Measurements from ENCODE around the gene RBM47.

The RBM47 gene

GRCh38 chr4:40623707-40624106 is 6.0 kb downstream of the RBM47 start:
- no peak for TF ChIP-seq CTCF (IDR thresholded peaks at IDR 0.05; ENCODE audit: extremely low read depth, missing control alignments)
- no peak for DNase-seq (ENCODE audit: low spot score)

DNA sequence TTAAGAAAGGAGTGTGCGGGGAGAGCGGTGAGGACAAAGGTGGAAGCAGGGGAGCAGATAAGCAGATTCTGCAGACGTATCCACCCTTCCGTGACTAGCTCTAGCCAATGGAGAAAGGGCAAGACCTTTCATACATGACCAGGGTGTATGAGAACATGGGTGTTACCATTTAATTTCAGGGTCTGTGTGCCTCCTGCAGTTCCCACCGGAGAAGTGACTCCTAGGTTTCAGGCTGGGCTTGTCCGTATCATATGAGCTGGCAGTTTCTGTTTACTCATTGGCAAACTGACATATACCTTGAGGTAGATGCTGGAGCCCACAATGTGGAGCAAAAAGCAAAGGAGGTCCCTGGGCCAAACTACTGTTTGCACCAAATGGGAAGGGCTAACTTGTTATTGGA is 6.8 kb downstream of the RBM47 start:
- DNase-seq (ENCODE audit: low spot score): no peak
- TF ChIP-seq CTCF (IDR thresholded peaks at IDR 0.05; ENCODE audit: extremely low read depth, missing control alignments): no peak

- peak; percentile 57 for DNase-seq (ENCODE audit: low spot score)
- no peak for TF ChIP-seq CTCF (IDR thresholded peaks at IDR 0.05; ENCODE audit: extremely low read depth, missing control alignments)
These were observed 7.8 kb downstream of the RBM47 start for GRCh38 chr4:40621592-40622512.

DNA sequence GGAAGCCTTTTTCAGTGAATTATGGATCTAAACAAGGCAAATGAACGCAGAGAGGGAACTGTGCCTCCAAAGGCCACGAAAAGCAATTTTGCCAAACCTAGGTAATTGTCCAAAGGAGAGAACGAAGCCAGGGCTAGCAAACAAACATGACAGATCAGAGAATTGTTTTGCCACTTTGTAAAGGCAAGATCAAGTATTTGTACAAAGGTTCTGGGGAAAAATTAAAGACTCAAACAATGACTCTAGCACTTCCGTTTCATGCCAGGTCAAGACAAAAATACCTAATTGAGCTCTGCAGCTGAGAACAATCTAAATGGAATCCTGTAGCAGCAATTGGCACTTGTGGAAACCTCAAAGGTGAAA is 8.5 kb downstream of the RBM47 start:
- no peak for DNase-seq (ENCODE audit: low spot score)
- TF ChIP-seq CTCF (IDR thresholded peaks at IDR 0.05; ENCODE audit: extremely low read depth, missing control alignments): no peak

GRCh38 chr4:40619600-40619999 is 10.1 kb downstream of the RBM47 start:
- TF ChIP-seq CTCF (IDR thresholded peaks at IDR 0.05; ENCODE audit: extremely low read depth, missing control alignments): no peak

GRCh38 chr4:40617872-40618271 is 11.8 kb downstream of the RBM47 start:
- TF ChIP-seq CTCF (IDR thresholded peaks at IDR 0.05; ENCODE audit: extremely low read depth, missing control alignments): no peak
- no peak for DNase-seq (ENCODE audit: low spot score)

More at GRCh38 chr4:40619600-40619999, 10.1 kb downstream of the RBM47 start:
- DNase-seq (ENCODE audit: low spot score): no peak

DNA sequence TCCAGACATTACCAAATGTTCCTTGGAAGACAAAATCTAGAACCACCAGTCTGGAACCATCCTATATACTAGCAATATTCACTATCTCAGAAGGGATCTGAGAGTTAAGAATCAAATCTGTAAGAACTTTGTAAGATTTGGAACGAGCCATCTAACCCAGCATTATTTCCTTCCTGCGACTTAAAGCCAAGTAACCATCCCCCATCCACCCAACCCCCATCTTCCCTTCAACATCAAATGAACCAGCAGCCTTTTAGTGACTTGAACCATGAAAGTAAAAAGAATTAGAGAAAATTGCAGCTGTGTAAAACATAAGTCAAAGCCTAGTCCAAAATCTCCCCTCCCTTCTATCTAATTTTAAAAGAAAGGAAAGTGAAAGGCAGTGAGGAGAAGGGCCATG is 15.6 kb downstream of the RBM47 start:
- no peak for DNase-seq (ENCODE audit: low spot score)
- TF ChIP-seq CTCF (IDR thresholded peaks at IDR 0.05; ENCODE audit: extremely low read depth, missing control alignments): no peak

Measured in GM20000 (cell line).